HG02678 (cell line): ENCODE data around the gene DOLPP1.

Experiments
- ATAC-seq: cut with Tn5 transposase; IDR thresholded peaks from one replicate; pipeline ENCODE4 v1.9.1; 2021; ENCODE audit warnings: mild to moderate bottlenecking, moderate library complexity; ENCODE audit not compliant: unreplicated experiment

Gene DOLPP1

DNA sequence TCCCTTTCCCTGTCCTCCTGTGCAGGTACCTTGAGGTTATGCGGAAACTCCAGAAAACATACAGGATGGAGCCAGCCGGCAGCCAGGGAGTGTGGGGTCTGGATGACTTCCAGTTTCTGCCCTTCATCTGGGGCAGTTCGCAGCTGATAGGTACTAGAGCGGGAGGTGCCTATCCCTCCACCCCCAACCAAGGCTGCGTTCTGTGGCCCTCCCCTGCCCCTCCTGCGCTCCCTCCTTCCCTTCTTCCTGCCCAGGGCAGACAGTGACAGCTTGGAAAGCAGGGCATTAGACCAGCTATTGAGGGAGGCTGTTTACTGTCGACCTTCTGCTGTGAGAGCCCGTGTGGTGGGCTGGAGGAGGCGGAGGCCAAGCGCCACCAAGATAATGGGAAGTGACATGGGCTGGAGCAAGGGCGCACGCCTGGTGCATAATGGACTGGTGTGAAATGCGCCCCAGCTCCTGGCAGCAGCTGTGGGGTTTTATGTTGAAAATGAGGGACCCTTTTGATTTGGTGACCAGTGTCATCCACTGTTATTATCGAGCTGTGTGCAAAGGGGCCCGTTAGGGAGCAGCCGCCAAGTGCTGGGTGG lies 55.6 kb downstream of the DOLPP1 start:
- no peak for ATAC-seq

DNA sequence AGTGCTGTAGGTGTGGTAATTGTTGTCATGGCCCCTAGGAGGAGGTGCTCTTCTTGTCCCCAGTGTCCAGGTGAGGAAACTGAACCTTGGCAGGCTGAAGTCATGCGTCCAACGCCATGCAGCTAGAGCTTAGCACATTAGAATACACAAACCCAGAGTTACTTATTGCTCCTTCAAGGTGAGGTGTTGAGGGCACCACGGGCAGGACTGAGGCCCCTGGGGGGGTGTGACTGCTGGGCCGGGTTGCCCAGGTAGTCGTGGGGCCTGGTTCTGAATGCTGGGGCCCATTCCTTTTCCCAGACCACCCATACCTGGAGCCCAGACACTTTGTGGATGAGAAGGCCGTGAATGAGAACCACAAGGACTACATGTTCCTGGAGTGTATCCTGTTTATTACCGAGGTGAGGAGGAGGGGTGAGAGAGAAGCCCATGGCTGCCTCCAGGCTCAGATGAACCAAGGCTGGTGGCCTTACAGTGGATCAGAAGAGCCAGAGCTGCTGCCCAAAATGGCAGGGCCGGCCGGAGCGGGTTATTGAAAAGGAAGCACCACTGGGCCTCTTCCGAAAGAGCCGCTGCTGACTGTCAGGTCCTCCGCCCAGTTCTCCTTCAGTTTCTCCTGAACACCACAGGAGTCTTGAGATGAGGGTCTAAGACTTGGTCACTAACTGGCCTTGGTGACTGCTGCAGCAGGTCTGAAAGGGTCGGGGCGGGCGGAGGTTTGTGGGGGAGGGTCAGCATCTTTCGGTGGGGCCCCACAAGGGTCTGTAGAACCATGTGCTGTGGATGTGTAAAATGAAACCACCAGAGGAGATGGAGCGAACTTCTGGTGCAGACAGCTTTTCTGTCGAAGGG lies 56.6 kb downstream of the DOLPP1 start:
- no peak for ATAC-seq

DNA sequence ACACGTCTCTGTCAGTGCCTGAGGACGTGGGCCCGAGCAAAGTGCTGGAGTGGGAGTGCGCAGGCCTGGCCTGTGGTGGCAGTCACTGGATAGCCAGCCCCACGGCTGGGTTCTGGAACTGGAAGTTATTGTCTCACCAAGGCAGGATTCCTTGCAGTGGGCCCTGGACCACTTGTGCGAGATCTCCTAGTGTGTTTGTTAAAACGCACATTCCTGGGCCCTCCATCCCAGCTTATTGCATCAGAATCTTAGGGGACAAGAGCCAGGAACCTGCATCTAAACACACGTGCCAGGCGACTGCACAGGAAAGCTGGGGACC lies 57.2 kb downstream of the DOLPP1 start:
- ATAC-seq, result no peak

DNA sequence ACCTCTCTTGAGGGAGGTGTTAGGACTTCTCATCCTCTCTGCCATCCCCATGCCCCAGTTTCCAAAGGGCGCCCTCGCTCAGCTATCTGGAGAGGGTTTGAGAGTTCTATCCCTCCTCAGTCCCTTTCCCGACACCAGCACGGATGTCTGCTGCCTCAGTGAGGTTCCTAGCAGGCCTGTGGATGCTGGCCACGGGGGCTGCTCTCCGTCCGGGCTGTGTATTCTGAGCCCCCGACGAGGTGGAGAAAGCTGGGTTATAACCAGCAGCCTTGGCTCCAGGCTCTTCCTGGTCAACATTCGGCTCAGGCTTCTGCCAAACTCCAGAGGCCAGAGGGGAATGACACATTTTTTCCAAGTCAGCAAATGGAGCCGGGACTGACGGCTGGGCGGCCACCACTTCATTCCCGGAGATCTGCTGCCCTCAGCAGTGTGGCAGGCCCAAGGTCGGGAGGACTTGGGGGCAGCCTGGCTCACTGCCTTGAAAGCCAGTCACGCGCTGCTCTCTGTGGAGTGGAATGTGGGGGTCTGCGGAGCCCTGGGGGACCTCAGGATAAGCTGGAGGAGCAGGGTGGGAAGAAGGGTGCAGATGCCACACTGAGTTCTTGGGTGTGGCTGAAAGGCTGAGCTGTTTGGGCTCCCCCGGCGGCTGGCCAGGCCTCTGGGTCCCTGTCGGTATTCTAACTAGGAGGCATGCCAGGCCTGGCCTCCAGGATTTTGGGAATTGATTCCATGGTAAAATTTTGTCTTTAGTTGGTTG lies 57.7 kb downstream of the DOLPP1 start:
- ATAC-seq, result no peak

DNA sequence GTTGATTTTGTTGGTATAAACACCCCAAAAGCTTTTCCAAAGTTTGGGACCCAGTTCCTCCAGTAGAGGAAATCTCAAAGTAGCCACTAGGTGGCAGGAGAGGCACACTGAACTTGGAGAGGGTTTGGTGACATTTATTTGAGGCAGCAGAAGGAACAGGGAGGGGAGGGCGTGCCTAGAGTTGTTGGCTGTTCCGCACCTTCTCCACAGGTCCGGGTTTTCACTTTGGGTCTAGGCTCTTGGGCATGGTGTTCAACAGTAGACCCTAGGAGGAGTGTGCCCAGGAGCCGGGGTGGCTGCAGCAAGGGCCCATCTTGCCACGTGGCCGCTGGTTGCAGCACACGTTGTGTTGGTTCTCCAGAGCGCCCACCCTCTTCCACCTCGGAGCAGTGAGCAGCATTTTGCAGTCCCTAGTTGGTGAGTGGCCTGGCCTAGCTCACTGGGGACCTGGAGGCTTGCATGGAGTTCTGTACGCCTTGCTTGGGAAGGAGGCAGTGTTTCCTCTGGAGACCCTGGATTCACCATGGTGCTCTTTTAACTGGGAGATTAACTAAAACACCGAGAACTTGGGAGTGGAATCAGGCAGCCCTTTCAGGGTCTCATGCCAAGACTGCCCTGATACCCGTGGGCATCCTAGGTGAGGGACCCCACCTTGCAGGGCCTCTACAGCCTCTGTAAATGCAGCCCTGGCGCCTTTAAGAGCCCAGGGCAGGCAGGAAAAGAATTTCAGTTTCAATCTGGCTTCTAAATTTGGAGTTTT lies 58.5 kb downstream of the DOLPP1 start:
- ATAC-seq, result peak; percentile 32

DNA sequence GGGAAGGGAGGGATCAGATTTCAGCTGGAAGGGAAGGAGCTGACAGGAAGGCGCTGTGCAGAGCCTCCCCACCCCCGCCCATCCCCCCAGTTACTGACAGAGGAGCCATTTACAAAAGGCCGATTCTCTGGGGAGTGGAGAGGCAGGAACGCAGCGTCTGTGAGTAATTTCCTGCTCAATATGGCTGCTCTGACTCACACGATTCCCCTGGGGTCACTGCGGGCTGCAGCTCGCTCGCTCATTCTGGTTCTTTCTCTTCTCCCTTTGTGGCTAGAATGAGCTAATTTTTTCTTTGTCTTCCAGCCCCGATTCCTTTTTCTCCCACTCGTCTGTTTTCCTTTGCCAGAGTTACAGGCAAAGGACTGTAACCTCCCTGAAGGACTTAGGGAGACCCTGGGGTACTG lies 59.1 kb downstream of the DOLPP1 start:
- ATAC-seq, result peak; percentile 63
